ENCODE data around the gene DNHD1. TPM values are rescaled to one million over a fixed set of nuclear protein-coding genes. Genes with fewer than 3 reads are reported as not detected.

The DNHD1 gene
- total and polyA plus RNA-seq, 9 of the 15 experiments (the other 6 are each of a cell fraction or from before 2014, with no cell fraction given) = 0.82 to 9.7 (median 3.8) TPM

DNA sequence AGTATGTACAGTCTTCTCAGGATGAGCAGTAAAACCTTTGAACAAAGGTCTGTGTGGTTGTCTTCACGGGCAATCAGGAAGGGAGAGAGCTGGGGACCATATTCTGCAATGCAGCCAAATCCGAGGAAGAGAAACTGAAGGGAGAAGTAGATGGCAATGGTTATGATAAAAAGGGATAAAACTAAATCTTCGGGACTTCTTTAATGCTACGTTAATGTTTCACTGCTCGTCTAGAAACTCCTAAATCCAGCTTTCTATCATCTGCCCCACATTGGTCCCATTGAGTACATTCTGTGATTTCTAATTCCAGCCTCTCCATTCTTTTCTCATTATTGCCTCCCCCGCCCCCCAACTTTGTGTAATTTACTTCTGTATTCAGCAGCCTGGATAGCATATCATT, 14.1 kb upstream of the DNHD1 start:
- in situ Hi-C loops (cut with MboI) (no loop called here), intact Hi-C loops (cut with micrococcal nuclease) (no loop called here)
- Histone ChIP-seq H3K4me3 (no peak overlapping the region; the same call in 1 of the 2 replicates), H3K9me1 (ENCODE audit: control insufficient read depth, insufficient read depth, low read length) (no peaks in the 10 kb centered on the region), H3K79me2 (ENCODE audit: control insufficient read depth, insufficient read depth, low read length) (peaks cover 53% of the 10 kb centered on the region), H2AFZ (ENCODE audit: low read depth, low read length) (no peak overlapping the region), H3K9me3 (replicated peaks; ENCODE audit: control insufficient read depth, insufficient read depth, low read depth, low read length) (no peaks in the 10 kb centered on the region), H3K4me1 (replicated peaks in 1 of 2; ENCODE audit: control insufficient read depth in 2 of 2, insufficient read depth in 2 of 2, low read length in 2 of 2) (peaks cover 14 to 17% of the 10 kb centered on the region in 2 experiments; a peak in 4 of 5 replicates), H3K27me3 (ENCODE audit: control insufficient read depth in 2 of 2, insufficient read depth in 2 of 2, low read length in 2 of 2) (no peaks in the 10 kb centered on the region), H3K4me2 (ENCODE audit: insufficient read depth, low read length) (peak overlapping the region; percentile 97; the same call in 1 of the 2 replicates), H3K9ac (ENCODE audit: insufficient read depth in 1 of 2, low read depth in 2 of 2, low read length in 2 of 2) (peak overlapping the region in 1 of 2 experiments; percentile 95; a peak in 2 of 4 replicates), H3K27ac (ENCODE audit: extremely low read depth, low read depth, low read length) (peak overlapping the region; percentile 93; the same call in 2 of the 3 replicates), H4K20me1 (replicated peaks; ENCODE audit: control insufficient read depth, insufficient read depth, low read length) (no peaks in the 10 kb centered on the region; the same call in 1 of the 2 replicates), H3K36me3 (ENCODE audit: control insufficient read depth, insufficient read depth, low read length) (peaks cover 82% of the 10 kb centered on the region)
- no TSS peak for BruUV-seq (replicated peaks)
- FAIRE-seq (no peak), DNase-seq (ENCODE audit: extremely low read depth in 1 of 4, low spot score in 3 of 4) (no peak), ATAC-seq (no peak)
- TF ChIP-seq POLR2G (IDR thresholded peaks at IDR 0.05; ENCODE audit: low read depth, low read length) (0 out of 2 replicates have a peak, but pooled peaks have one; percentile 17), RBFOX2 (IDR thresholded peaks at IDR 0.05; ENCODE audit: low read depth, low read length) (peak; percentile 56)
- TF ChIP-seq, protein P1, sequence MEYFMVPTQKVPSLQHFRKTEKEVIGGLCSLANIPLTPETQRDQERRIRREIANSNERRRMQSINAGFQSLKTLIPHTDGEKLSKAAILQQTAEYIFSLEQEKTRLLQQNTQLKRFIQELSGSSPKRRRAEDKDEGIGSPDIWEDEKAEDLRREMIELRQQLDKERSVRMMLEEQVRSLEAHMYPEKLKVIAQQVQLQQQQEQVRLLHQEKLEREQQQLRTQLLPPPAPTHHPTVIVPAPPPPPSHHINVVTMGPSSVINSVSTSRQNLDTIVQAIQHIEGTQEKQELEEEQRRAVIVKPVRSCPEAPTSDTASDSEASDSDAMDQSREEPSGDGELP (CRISPR knock-in tag; IDR thresholded peaks at IDR 0.05; ENCODE audit: borderline replicate concordance) = no peak
- 95% methylated on average over 6 of the region's 6 CpGs for WGBS (ENCODE audit: insufficient coverage, low coverage, missing lambda C conversion rate)
- POLR2A ChIA-PET = interaction anchor here (0.6 to 1.7 kb wide), 3 partner anchors 13 to 1977 kb away, joined by 3 read pairs; no protein-coding TSS in a partner anchor
- CTCF ChIA-PET (ENCODE audit: low intra/inter-chr PET ratio) = no interaction called here

DNA sequence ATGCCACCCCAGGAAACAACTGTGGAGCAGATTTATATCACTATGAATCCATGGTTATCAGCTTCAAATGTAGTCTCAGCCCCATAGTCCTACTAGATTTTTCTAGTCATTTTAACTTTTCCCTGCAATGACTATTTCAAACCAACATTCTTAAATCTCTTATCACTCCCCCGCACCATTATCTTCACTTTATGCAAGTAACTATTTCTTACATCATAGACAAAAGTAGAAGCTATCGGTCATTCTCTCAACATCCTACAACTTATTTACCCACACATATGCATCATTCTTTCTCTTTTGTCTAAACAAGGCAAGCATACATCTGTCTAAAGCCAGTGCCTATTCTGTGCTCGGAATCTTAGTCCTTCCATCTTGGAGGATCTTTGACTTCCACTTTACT, 11.4 kb upstream of the DNHD1 start:
- Histone ChIP-seq H3K27ac (ENCODE audit: extremely low read depth, low read depth, low read length) (no peak overlapping the region), H3K9ac (ENCODE audit: insufficient read depth in 1 of 2, low read depth in 2 of 2, low read length in 2 of 2) (no peak overlapping the region), H3K4me1 (replicated peaks in 1 of 2; ENCODE audit: control insufficient read depth in 2 of 2, insufficient read depth in 2 of 2, low read length in 2 of 2) (peaks cover 6 to 8% of the 10 kb centered on the region in 2 experiments; a peak in 3 of 5 replicates), H3K4me2 (ENCODE audit: insufficient read depth, low read length) (no peak overlapping the region), H3K9me3 (replicated peaks; ENCODE audit: control insufficient read depth, insufficient read depth, low read depth, low read length) (no peaks in the 10 kb centered on the region), H3K36me3 (ENCODE audit: control insufficient read depth, insufficient read depth, low read length) (peaks cover 78% of the 10 kb centered on the region), H3K79me2 (ENCODE audit: control insufficient read depth, insufficient read depth, low read length) (peaks cover 37% of the 10 kb centered on the region), H4K20me1 (replicated peaks; ENCODE audit: control insufficient read depth, insufficient read depth, low read length) (no peaks in the 10 kb centered on the region), H2AFZ (ENCODE audit: low read depth, low read length) (no peak overlapping the region), H3K9me1 (ENCODE audit: control insufficient read depth, insufficient read depth, low read length) (no peaks in the 10 kb centered on the region), H3K27me3 (ENCODE audit: control insufficient read depth in 2 of 2, insufficient read depth in 2 of 2, low read length in 2 of 2) (no peaks in the 10 kb centered on the region), H3K4me3 (no peak overlapping the region)
- BruUV-seq (replicated peaks) = no TSS peak
- in situ Hi-C loops (cut with MboI) = no loop called here
- FAIRE-seq (no peak), ATAC-seq (no peak), DNase-seq (ENCODE audit: extremely low read depth in 1 of 4, low spot score in 3 of 4) (no peak)
- POLR2A ChIA-PET = interaction anchor here (2.7 kb wide), 1 partner anchor 10 kb away, joined by 16 read pairs; no protein-coding TSS in a partner anchor
- intact Hi-C loops (cut with micrococcal nuclease) = no loop called here
- WGBS (ENCODE audit: insufficient coverage, low coverage, missing lambda C conversion rate) = 49% methylated on average over 3 of the region's 3 CpGs
- CTCF ChIA-PET (ENCODE audit: low intra/inter-chr PET ratio) = interaction anchor here (1.0 kb wide), 1 partner anchor 219 kb away, joined by 3 read pairs; no protein-coding TSS in a partner anchor
- TF ChIP-seq, protein P2, sequence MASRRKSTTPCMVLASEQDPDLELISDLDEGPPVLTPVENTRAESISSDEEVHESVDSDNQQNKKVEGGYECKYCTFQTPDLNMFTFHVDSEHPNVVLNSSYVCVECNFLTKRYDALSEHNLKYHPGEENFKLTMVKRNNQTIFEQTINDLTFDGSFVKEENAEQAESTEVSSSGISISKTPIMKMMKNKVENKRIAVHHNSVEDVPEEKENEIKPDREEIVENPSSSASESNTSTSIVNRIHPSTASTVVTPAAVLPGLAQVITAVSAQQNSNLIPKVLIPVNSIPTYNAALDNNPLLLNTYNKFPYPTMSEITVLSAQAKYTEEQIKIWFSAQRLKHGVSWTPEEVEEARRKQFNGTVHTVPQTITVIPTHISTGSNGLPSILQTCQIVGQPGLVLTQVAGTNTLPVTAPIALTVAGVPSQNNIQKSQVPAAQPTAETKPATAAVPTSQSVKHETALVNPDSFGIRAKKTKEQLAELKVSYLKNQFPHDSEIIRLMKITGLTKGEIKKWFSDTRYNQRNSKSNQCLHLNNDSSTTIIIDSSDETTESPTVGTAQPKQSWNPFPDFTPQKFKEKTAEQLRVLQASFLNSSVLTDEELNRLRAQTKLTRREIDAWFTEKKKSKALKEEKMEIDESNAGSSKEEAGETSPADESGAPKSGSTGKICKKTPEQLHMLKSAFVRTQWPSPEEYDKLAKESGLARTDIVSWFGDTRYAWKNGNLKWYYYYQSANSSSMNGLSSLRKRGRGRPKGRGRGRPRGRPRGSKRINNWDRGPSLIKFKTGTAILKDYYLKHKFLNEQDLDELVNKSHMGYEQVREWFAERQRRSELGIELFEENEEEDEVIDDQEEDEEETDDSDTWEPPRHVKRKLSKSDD (conservative IDR thresholded peaks at IDR 0.05; ENCODE audit: low read length) = no peak
- TF ChIP-seq SRSF9 (IDR thresholded peaks at IDR 0.05; ENCODE audit: borderline replicate concordance, low read depth, low read length) (no peak), CBFA2T3 (IDR thresholded peaks at IDR 0.05) (no peak), ZNF717 (CRISPR knock-in tag; IDR thresholded peaks at IDR 0.05) (no peak)
- TF ChIP-seq, protein P3, sequence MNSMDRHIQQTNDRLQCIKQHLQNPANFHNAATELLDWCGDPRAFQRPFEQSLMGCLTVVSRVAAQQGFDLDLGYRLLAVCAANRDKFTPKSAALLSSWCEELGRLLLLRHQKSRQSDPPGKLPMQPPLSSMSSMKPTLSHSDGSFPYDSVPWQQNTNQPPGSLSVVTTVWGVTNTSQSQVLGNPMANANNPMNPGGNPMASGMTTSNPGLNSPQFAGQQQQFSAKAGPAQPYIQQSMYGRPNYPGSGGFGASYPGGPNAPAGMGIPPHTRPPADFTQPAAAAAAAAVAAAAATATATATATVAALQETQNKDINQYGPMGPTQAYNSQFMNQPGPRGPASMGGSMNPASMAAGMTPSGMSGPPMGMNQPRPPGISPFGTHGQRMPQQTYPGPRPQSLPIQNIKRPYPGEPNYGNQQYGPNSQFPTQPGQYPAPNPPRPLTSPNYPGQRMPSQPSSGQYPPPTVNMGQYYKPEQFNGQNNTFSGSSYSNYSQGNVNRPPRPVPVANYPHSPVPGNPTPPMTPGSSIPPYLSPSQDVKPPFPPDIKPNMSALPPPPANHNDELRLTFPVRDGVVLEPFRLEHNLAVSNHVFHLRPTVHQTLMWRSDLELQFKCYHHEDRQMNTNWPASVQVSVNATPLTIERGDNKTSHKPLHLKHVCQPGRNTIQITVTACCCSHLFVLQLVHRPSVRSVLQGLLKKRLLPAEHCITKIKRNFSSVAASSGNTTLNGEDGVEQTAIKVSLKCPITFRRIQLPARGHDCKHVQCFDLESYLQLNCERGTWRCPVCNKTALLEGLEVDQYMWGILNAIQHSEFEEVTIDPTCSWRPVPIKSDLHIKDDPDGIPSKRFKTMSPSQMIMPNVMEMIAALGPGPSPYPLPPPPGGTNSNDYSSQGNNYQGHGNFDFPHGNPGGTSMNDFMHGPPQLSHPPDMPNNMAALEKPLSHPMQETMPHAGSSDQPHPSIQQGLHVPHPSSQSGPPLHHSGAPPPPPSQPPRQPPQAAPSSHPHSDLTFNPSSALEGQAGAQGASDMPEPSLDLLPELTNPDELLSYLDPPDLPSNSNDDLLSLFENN (IDR thresholded peaks at IDR 0.05; ENCODE audit: low read depth in 2 of 2, low read length in 2 of 2) = no peak
